ENCODE measurements around the gene OR6Q1.

GRCh38 chr11:58023435-58023931 is 7.3 kb upstream of the OR6Q1 start, which contains the start of gene OR9Q1:
- TF ChIP-seq, protein P1, sequence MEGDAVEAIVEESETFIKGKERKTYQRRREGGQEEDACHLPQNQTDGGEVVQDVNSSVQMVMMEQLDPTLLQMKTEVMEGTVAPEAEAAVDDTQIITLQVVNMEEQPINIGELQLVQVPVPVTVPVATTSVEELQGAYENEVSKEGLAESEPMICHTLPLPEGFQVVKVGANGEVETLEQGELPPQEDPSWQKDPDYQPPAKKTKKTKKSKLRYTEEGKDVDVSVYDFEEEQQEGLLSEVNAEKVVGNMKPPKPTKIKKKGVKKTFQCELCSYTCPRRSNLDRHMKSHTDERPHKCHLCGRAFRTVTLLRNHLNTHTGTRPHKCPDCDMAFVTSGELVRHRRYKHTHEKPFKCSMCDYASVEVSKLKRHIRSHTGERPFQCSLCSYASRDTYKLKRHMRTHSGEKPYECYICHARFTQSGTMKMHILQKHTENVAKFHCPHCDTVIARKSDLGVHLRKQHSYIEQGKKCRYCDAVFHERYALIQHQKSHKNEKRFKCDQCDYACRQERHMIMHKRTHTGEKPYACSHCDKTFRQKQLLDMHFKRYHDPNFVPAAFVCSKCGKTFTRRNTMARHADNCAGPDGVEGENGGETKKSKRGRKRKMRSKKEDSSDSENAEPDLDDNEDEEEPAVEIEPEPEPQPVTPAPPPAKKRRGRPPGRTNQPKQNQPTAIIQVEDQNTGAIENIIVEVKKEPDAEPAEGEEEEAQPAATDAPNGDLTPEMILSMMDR (IDR thresholded peaks at IDR 0.05): no peak
- no peak for TF ChIP-seq POLR2A (IDR thresholded peaks at IDR 0.05)
